HepG2 (cell line): Measurements from ENCODE around the gene NFIC. TPM values are rescaled to one million over a fixed set of nuclear protein-coding genes. Genes with fewer than 3 reads are reported as not detected.

Experiments
- CREM ChIP-seq, 2 experiments: sonication (generic) in 1 of 2; formaldehyde crosslinking in 1 of 2; IDR thresholded peaks; 2 replicates each; pipeline versions ENCODE4 v1.4.0 to v1.6.1; 2016 to 2020; ENCODE audit warnings: antibody characterized with exemption in 1 of 2, mild to moderate bottlenecking in 1 of 2, missing genetic modification reagents in 1 of 2
- GATAD1 ChIP-seq: IDR thresholded peaks from 2 replicates; pipeline ENCODE4 v1.6.1; 2016; ENCODE audit warnings: missing genetic modification reagents, missing compliant biosample characterization
- GFI1 ChIP-seq: sonication (generic); formaldehyde crosslinking; IDR thresholded peaks from 2 replicates; pipeline ENCODE4 v1.5.0; 2020; ENCODE audit warnings: missing genetic modification reagents, mild to moderate bottlenecking, borderline replicate concordance
- HNRNPUL1 ChIP-seq: fragments of 200-400 bp; formaldehyde crosslinking; IDR thresholded peaks from 2 replicates; pipeline ENCODE4 v1.6.1; 2017; ENCODE audit warnings: low read depth, mild to moderate bottlenecking, low read length, moderate library complexity
- HOXA5 ChIP-seq: sonication (generic); formaldehyde crosslinking; IDR thresholded peaks from 2 replicates; pipeline ENCODE4 v1.4.0; 2020; ENCODE audit warnings: missing genetic modification reagents
- NCOA2 ChIP-seq: sonication (generic); formaldehyde crosslinking; IDR thresholded peaks from 2 replicates; pipeline ENCODE4 v1.8.0; 2022; ENCODE audit warnings: inconsistent platforms
- SATB2 ChIP-seq: sonication (generic); formaldehyde crosslinking; IDR thresholded peaks from 2 replicates; pipeline ENCODE4 v1.5.0; 2020; ENCODE audit warnings: missing genetic modification reagents
- SP4 ChIP-seq: sonication (generic); formaldehyde crosslinking; IDR thresholded peaks from 2 replicates; pipeline ENCODE4 v1.8.1; 2023; ENCODE audit warnings: mild to moderate bottlenecking, missing genetic modification reagents
- SRY ChIP-seq: sonication (generic); formaldehyde crosslinking; IDR thresholded peaks from 2 replicates; pipeline ENCODE4 v1.8.0; 2022; ENCODE audit warnings: mild to moderate bottlenecking, missing genetic modification reagents
- TBX3 ChIP-seq: fragments of 450-650 bp; IDR thresholded peaks from 2 replicates; pipeline ENCODE4 v1.6.1; 2017; ENCODE audit warnings: antibody characterized with exemption, mild to moderate bottlenecking, inconsistent platforms, borderline replicate concordance
- TP53 ChIP-seq: sonication (generic); formaldehyde crosslinking; conservative IDR thresholded peaks from 2 replicates; pipeline ENCODE4 v1.4.0; 2020; ENCODE audit warnings: missing genetic modification reagents
- ZBTB38 ChIP-seq: sonication (generic); formaldehyde crosslinking; IDR thresholded peaks from 2 replicates; pipeline ENCODE4 v1.5.1; 2020; ENCODE audit warnings: mild to moderate bottlenecking, missing genetic modification reagents
- ZBTB42 ChIP-seq: sonication (generic); formaldehyde crosslinking; IDR thresholded peaks from 2 replicates; pipeline ENCODE4 v1.5.0; 2020; ENCODE audit warnings: mild to moderate bottlenecking, missing genetic modification reagents
- ZMYM2 ChIP-seq: sonication (generic); formaldehyde crosslinking; IDR thresholded peaks from 2 replicates; pipeline ENCODE4 v1.8.0; 2022; ENCODE audit warnings: mild to moderate bottlenecking, missing genetic modification reagents
- ZNF225 ChIP-seq: sonication (generic); formaldehyde crosslinking; IDR thresholded peaks from 2 replicates; pipeline ENCODE4 v1.4.0; 2020; ENCODE audit warnings: mild to moderate bottlenecking, missing genetic modification reagents
- ZNF354B ChIP-seq: sonication (generic); formaldehyde crosslinking; IDR thresholded peaks from 2 replicates; pipeline ENCODE4 v1.8.0; 2022; ENCODE audit warnings: mild to moderate bottlenecking, missing genetic modification reagents
- ZNF737 ChIP-seq: sonication (generic); formaldehyde crosslinking; IDR thresholded peaks from 2 replicates; pipeline ENCODE4 v1.5.0; 2020; ENCODE audit warnings: missing genetic modification reagents, mild to moderate bottlenecking, borderline replicate concordance
- polyA plus RNA-seq, 8 experiments: library from polyadenylated mRNA; depleted of rRNA in 3 of 8; stranded (reverse) in 7 of 8; unstranded in 1 of 8; fragments of >200 nt; fragmentation: Illumina TruSeq in 4 of 8; extraction: Trizol in 4 of 8; gene quantifications; 2 replicates each; pipeline versions ENCODE4 v1.2.1 to v1.2.3, GENCODE V29; 2011 to 2016; ENCODE audit warnings: low read depth in 4 of 8, missing spikeins in 1 of 8, mixed read lengths in 1 of 8; ENCODE audit not compliant: insufficient read depth in 1 of 8
- total RNA-seq, 5 experiments: library from RNA; depleted of rRNA; stranded (reverse); fragments of >200 nt; fragmentation: Illumina TruSeq; extraction: Trizol; gene quantifications; 2 replicates each; pipeline ENCODE4 v1.2.3, GENCODE V29; 2016; ENCODE audit warnings: low read depth in 1 of 5
- TF ChIP-seq, protein P1 (sequence below): sonication (generic); formaldehyde crosslinking; IDR thresholded peaks from 2 replicates; pipeline ENCODE4 v1.5.1; 2020; ENCODE audit warnings: missing genetic modification reagents, mild to moderate bottlenecking, borderline replicate concordance
- TF ChIP-seq, protein P2 (sequence below): IDR thresholded peaks from 2 replicates; pipeline ENCODE4 v1.6.1; 2018; ENCODE audit warnings: missing genetic modification reagents, mild to moderate bottlenecking, missing compliant biosample characterization
- TF ChIP-seq, protein P3 (sequence below): sonication (generic); formaldehyde crosslinking; IDR thresholded peaks from 2 replicates; pipeline ENCODE4 v1.5.0; 2020; ENCODE audit warnings: mild to moderate bottlenecking, missing genetic modification reagents
- TF ChIP-seq, protein P4 (sequence below): sonication (generic); formaldehyde crosslinking; IDR thresholded peaks from 2 replicates; pipeline ENCODE4 v1.4.0; 2020; ENCODE audit warnings: missing genetic modification reagents
- TF ChIP-seq, protein P5 (sequence below): IDR thresholded peaks from 2 replicates; pipeline ENCODE4 v1.6.1; 2018; ENCODE audit warnings: missing genetic modification reagents

Gene NFIC
- total and polyA plus RNA-seq, 2 of the 13 experiments (the other 11 are each of a cell fraction or from before 2014, with no cell fraction given): 1.3 to 2.5 TPM

DNA sequence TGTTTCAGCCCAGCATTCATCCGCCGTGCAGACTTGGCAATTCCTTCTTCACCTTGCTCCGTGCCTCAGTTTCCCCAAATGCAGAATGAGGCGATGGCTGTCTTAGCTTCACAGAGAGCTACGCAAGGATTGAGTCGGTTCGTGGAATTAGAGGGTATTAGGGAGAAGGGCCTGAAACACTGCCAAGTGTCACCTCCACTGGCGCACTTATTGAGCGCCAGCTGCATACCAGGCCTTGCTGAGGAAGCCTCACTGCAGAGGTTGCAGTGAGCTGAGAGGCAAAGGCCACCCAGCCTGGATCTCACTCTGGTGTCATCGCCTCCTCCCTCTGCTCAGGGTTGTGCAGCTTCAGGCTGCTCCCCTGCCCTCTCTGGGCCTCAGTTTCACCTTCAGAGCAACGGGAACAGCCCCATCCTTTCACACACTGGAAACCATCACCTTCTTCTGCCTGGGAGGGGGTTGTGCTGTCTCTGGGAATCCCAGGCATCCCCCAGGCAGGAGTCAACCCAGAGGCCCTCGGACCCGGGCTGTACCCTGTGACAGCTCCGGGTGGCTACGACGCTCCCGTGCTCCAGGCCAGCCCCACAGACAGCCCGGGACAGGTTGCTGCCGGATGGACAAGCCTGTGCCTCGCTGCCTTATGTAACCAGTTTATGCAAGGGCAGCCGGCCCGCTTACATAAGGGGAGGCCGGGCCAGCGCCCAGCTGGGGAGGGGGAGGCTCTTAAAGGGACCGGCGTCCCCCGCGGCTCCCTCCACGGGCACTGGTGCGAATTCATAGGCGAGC, 31.9 kb downstream of the NFIC start (continued):
- TF ChIP-seq ZBTB38 (CRISPR knock-in tag) (peak; percentile 94; the same call in 1 of the 2 replicates), NCOA2 (CRISPR knock-in tag) (peak; percentile 91), ZNF737 (CRISPR knock-in tag) (no peak), TP53 (peak; percentile 67; the same call in 1 of the 2 replicates), CREM (IDR thresholded peaks at IDR 0.05) (no peak), CREM (CRISPR knock-in tag; IDR thresholded peaks at IDR 0.05) (no peak), GFI1 (CRISPR knock-in tag) (0 out of 2 replicates have a peak, but pooled peaks have one; percentile 49), HNRNPUL1 (no peak), SATB2 (CRISPR knock-in tag) (no peak), HOXA5 (CRISPR knock-in tag) (peak; percentile 69), ZNF354B (CRISPR knock-in tag) (no peak), ZBTB42 (CRISPR knock-in tag) (no peak; the same call in 1 of the 2 replicates), ZNF225 (peak; percentile 75; the same call in 1 of the 2 replicates), ZMYM2 (CRISPR knock-in tag) (peak; percentile 87), SRY (CRISPR knock-in tag) (no peak), GATAD1 (CRISPR knock-in tag) (peak; percentile 72), SP4 (CRISPR knock-in tag) (peak; percentile 86), TBX3 (no peak)
- TF ChIP-seq, protein P1, sequence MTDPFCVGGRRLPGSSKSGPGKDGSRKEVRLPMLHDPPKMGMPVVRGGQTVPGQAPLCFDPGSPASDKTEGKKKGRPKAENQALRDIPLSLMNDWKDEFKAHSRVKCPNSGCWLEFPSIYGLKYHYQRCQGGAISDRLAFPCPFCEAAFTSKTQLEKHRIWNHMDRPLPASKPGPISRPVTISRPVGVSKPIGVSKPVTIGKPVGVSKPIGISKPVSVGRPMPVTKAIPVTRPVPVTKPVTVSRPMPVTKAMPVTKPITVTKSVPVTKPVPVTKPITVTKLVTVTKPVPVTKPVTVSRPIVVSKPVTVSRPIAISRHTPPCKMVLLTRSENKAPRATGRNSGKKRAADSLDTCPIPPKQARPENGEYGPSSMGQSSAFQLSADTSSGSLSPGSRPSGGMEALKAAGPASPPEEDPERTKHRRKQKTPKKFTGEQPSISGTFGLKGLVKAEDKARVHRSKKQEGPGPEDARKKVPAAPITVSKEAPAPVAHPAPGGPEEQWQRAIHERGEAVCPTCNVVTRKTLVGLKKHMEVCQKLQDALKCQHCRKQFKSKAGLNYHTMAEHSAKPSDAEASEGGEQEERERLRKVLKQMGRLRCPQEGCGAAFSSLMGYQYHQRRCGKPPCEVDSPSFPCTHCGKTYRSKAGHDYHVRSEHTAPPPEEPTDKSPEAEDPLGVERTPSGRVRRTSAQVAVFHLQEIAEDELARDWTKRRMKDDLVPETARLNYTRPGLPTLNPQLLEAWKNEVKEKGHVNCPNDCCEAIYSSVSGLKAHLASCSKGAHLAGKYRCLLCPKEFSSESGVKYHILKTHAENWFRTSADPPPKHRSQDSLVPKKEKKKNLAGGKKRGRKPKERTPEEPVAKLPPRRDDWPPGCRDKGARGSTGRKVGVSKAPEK (CRISPR knock-in tag): no peak
- TF ChIP-seq, protein P2, sequence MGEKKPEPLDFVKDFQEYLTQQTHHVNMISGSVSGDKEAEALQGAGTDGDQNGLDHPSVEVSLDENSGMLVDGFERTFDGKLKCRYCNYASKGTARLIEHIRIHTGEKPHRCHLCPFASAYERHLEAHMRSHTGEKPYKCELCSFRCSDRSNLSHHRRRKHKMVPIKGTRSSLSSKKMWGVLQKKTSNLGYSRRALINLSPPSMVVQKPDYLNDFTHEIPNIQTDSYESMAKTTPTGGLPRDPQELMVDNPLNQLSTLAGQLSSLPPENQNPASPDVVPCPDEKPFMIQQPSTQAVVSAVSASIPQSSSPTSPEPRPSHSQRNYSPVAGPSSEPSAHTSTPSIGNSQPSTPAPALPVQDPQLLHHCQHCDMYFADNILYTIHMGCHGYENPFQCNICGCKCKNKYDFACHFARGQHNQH: peak; percentile 88; the same call in 1 of the 2 replicates
- TF ChIP-seq, protein P3, sequence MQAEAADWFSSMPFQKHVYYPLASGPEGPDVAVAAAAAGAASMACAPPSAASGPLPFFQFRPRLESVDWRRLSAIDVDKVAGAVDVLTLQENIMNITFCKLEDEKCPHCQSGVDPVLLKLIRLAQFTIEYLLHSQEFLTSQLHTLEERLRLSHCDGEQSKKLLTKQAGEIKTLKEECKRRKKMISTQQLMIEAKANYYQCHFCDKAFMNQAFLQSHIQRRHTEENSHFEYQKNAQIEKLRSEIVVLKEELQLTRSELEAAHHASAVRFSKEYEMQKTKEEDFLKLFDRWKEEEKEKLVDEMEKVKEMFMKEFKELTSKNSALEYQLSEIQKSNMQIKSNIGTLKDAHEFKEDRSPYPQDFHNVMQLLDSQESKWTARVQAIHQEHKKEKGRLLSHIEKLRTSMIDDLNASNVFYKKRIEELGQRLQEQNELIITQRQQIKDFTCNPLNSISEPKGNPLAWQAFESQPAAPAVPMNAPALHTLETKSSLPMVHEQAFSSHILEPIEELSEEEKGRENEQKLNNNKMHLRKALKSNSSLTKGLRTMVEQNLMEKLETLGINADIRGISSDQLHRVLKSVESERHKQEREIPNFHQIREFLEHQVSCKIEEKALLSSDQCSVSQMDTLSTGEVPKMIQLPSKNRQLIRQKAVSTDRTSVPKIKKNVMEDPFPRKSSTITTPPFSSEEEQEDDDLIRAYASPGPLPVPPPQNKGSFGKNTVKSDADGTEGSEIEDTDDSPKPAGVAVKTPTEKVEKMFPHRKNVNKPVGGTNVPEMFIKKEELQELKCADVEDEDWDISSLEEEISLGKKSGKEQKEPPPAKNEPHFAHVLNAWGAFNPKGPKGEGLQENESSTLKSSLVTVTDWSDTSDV (CRISPR knock-in tag): no peak
- TF ChIP-seq, protein P4, sequence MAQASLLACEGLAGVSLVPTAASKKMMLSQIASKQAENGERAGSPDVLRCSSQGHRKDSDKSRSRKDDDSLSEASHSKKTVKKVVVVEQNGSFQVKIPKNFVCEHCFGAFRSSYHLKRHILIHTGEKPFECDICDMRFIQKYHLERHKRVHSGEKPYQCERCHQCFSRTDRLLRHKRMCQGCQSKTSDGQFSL: peak; percentile 71
- TF ChIP-seq, protein P5, sequence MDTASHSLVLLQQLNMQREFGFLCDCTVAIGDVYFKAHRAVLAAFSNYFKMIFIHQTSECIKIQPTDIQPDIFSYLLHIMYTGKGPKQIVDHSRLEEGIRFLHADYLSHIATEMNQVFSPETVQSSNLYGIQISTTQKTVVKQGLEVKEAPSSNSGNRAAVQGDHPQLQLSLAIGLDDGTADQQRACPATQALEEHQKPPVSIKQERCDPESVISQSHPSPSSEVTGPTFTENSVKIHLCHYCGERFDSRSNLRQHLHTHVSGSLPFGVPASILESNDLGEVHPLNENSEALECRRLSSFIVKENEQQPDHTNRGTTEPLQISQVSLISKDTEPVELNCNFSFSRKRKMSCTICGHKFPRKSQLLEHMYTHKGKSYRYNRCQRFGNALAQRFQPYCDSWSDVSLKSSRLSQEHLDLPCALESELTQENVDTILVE (CRISPR knock-in tag): no peak
